ENCODE results near the gene NCEH1. TPM values are rescaled to one million over a fixed set of nuclear protein-coding genes. Genes with fewer than 3 reads are reported as not detected.

NCEH1 gene
- total and polyA plus RNA-seq, 9 of the 15 experiments (the other 6 are each of a cell fraction or from before 2014, with no cell fraction given): 1.3 to 5.0 (median 2.8) TPM

DNA sequence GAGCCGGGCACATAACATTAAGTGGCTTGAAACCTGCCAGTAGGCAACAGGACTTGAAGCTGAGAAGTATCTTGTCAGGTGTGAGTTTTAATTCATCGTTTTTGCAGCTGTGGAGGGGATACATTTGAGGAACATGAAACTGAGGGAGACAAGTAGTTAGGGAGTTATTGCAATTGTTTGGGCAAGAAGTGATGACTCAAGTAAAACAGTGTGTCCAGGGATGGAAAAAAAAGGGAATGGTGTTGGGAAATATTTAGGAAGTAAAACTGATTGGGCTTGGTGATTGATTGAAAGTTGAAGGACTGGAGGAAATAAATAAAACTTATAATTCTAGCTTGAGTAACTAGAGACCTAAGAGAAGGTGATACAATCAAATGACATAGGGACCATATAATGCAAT lies 85.5 kb downstream of the NCEH1 start:
- Histone ChIP-seq H3K27me3 (ENCODE audit: control insufficient read depth in 2 of 2, insufficient read depth in 2 of 2, low read length in 2 of 2) (no peaks in the 10 kb centered on the region), H3K4me1 (replicated peaks in 1 of 2; ENCODE audit: control insufficient read depth in 2 of 2, insufficient read depth in 2 of 2, low read length in 2 of 2) (no peaks in the 10 kb centered on the region), H4K20me1 (replicated peaks; ENCODE audit: control insufficient read depth, insufficient read depth, low read length) (no peaks in the 10 kb centered on the region), H3K36me3 (ENCODE audit: control insufficient read depth, insufficient read depth, low read length) (no peaks in the 10 kb centered on the region), H3K9me1 (ENCODE audit: control insufficient read depth, insufficient read depth, low read length) (no peaks in the 10 kb centered on the region), H3K9me3 (replicated peaks; ENCODE audit: control insufficient read depth, insufficient read depth, low read depth, low read length) (no peaks in the 10 kb centered on the region), H2AFZ (ENCODE audit: low read depth, low read length) (no peak overlapping the region), H3K4me3 (no peak overlapping the region), H3K79me2 (ENCODE audit: control insufficient read depth, insufficient read depth, low read length) (no peaks in the 10 kb centered on the region), H3K9ac (ENCODE audit: insufficient read depth in 1 of 2, low read depth in 2 of 2, low read length in 2 of 2) (no peak overlapping the region; a peak in 1 of 4 replicates), H3K27ac (ENCODE audit: extremely low read depth, low read depth, low read length) (no peak overlapping the region), H3K4me2 (ENCODE audit: insufficient read depth, low read length) (no peak overlapping the region)
- DNase-seq (ENCODE audit: extremely low read depth in 1 of 4, low spot score in 3 of 4) (no peak), ATAC-seq (no peak), FAIRE-seq (no peak)
- TF ChIP-seq ZNF316 (IDR thresholded peaks at IDR 0.05) (peak; percentile 61), C11orf30 (IDR thresholded peaks at IDR 0.05; ENCODE audit: low read depth) (peak; percentile 39; the same call in 1 of the 2 replicates), SMC3 (conservative IDR thresholded peaks at IDR 0.05; ENCODE audit: insufficient read depth, low read depth, low read length) (no peak), MAFG (tag; conservative IDR thresholded peaks at IDR 0.05) (0 out of 2 replicates have a peak, but pooled peaks have one; percentile 22)
- BruUV-seq (replicated peaks): no TSS peak
- ChIA-PET POLR2A (no interaction called here), CTCF (ENCODE audit: low intra/inter-chr PET ratio) (no interaction called here)
- WGBS (ENCODE audit: insufficient coverage, low coverage, missing lambda C conversion rate): 5% methylated on average over 2 of the region's 2 CpGs
- in situ Hi-C loops (cut with MboI) (loop anchor here (25.0 kb wide), 1 partner anchor 1663 kb away; no protein-coding TSS in a partner anchor), intact Hi-C loops (cut with micrococcal nuclease) (no loop called here)

DNA sequence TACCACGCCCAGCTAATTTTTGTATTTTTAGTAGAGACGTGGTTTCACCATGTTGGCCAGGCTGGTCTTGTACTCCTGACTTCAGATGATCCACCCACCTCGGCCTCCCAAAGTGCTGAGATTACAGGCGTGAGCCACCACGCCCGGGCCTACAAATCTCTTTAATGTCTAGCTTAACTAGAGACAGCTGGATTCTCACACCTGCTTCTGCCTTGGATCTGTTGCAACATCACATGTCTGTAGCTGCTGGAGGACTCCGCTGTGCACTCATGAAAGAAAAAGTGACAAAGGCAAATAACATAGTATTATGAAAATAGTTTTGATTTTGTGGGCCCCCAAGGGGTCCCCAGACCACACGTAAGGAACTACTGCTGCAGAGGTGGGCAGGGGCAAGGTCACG lies 85.9 kb downstream of the NCEH1 start:
- Histone ChIP-seq H3K9me3 (replicated peaks; ENCODE audit: control insufficient read depth, insufficient read depth, low read depth, low read length) (no peaks in the 10 kb centered on the region), H3K36me3 (ENCODE audit: control insufficient read depth, insufficient read depth, low read length) (no peaks in the 10 kb centered on the region), H3K4me1 (replicated peaks in 1 of 2; ENCODE audit: control insufficient read depth in 2 of 2, insufficient read depth in 2 of 2, low read length in 2 of 2) (no peaks in the 10 kb centered on the region), H3K79me2 (ENCODE audit: control insufficient read depth, insufficient read depth, low read length) (no peaks in the 10 kb centered on the region), H3K27ac (ENCODE audit: extremely low read depth, low read depth, low read length) (no peak overlapping the region), H3K4me3 (no peak overlapping the region), H4K20me1 (replicated peaks; ENCODE audit: control insufficient read depth, insufficient read depth, low read length) (no peaks in the 10 kb centered on the region), H3K27me3 (ENCODE audit: control insufficient read depth in 2 of 2, insufficient read depth in 2 of 2, low read length in 2 of 2) (no peaks in the 10 kb centered on the region), H2AFZ (ENCODE audit: low read depth, low read length) (no peak overlapping the region), H3K4me2 (ENCODE audit: insufficient read depth, low read length) (no peak overlapping the region), H3K9ac (ENCODE audit: insufficient read depth in 1 of 2, low read depth in 2 of 2, low read length in 2 of 2) (no peak overlapping the region), H3K9me1 (ENCODE audit: control insufficient read depth, insufficient read depth, low read length) (no peaks in the 10 kb centered on the region)
- ATAC-seq (no peak), DNase-seq (ENCODE audit: extremely low read depth in 1 of 4, low spot score in 3 of 4) (no peak), FAIRE-seq (no peak)
- in situ Hi-C loops (cut with MboI) (loop anchor here (25.0 kb wide), 1 partner anchor 1663 kb away; no protein-coding TSS in a partner anchor), intact Hi-C loops (cut with micrococcal nuclease) (no loop called here)
- no TSS peak for BruUV-seq (replicated peaks)
- ChIA-PET CTCF (ENCODE audit: low intra/inter-chr PET ratio) (interaction anchor here (0.6 kb wide), 1 partner anchor 18 kb away, joined by 4 read pairs; no protein-coding TSS in a partner anchor), POLR2A (no interaction called here)
- WGBS (ENCODE audit: insufficient coverage, low coverage, missing lambda C conversion rate): 38% methylated on average over 9 of the region's 9 CpGs
- no peak for TF ChIP-seq CBX8 (IDR thresholded peaks at IDR 0.05; ENCODE audit: borderline replicate concordance, extremely low read depth, low read depth, low read length, poor library complexity, severe bottlenecking)
- TF ChIP-seq, protein P1, sequence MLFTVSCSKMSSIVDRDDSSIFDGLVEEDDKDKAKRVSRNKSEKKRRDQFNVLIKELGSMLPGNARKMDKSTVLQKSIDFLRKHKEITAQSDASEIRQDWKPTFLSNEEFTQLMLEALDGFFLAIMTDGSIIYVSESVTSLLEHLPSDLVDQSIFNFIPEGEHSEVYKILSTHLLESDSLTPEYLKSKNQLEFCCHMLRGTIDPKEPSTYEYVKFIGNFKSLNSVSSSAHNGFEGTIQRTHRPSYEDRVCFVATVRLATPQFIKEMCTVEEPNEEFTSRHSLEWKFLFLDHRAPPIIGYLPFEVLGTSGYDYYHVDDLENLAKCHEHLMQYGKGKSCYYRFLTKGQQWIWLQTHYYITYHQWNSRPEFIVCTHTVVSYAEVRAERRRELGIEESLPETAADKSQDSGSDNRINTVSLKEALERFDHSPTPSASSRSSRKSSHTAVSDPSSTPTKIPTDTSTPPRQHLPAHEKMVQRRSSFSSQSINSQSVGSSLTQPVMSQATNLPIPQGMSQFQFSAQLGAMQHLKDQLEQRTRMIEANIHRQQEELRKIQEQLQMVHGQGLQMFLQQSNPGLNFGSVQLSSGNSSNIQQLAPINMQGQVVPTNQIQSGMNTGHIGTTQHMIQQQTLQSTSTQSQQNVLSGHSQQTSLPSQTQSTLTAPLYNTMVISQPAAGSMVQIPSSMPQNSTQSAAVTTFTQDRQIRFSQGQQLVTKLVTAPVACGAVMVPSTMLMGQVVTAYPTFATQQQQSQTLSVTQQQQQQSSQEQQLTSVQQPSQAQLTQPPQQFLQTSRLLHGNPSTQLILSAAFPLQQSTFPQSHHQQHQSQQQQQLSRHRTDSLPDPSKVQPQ (CRISPR knock-in tag; IDR thresholded peaks at IDR 0.05; ENCODE audit: borderline replicate concordance): no peak
- TF ChIP-seq CBFA2T2 (conservative IDR thresholded peaks at IDR 0.05): no peak
- TF ChIP-seq TEAD2 (tag; IDR thresholded peaks at IDR 0.05): no peak
- TF ChIP-seq SPI1 (IDR thresholded peaks at IDR 0.05; ENCODE audit: borderline replicate concordance, low read depth, low read length): no peak
- TF ChIP-seq JUN (IDR thresholded peaks at IDR 0.05; ENCODE audit: borderline replicate concordance, low read depth, low read length): no peak
- TF ChIP-seq JUN (CRISPR knock-in tag; IDR thresholded peaks at IDR 0.05; ENCODE audit: borderline replicate concordance): no peak
- TF ChIP-seq GABPA (tag; conservative IDR thresholded peaks at IDR 0.05; ENCODE audit: low read depth): no peak
